HG02623 (cell line): ENCODE results near the gene MKX.

Experiments
- ATAC-seq: cut with Tn5 transposase; IDR thresholded peaks from one replicate; pipeline ENCODE4 v1.9.1; 2021; ENCODE audit warnings: moderate library complexity; ENCODE audit not compliant: unreplicated experiment

The MKX gene

DNA sequence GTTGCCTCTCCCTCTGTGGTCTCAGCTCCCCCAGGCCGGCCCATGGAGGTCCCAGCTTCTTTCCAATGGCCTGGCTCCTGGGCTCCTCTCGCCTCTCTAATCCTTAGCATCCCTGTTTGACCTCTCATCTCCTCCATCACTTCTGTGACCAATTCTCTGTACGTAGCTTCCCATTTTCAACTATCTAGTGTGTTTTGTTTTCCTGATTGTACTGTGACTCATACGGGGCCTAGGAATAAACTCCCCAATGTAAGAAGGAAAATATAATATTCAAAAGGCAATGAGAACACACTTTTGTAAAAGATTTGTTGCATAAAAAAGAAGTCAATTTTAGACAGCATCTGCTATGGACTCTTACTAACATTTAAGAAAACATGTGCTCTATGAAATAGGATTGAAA lies 90.3 kb downstream of the MKX start:
- ATAC-seq: no peak

DNA sequence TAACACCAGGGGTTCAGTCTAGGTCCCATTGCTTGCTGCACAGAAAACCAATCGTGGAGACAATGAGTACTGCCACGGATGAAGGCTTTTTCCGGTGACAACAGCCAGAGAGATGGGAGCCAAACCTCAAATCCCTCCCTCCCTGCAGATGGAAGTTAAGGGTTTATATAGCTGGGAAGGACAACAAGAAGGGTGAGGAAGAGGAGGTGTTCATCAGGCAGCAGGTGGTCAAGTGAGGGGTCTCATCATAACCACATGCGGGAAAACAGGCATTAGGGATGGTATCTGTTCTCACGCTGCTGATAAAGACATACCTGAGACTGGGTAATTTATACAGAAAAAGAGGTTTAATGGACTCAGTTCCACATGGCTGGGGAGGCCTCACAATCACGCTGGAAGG lies 91.3 kb downstream of the MKX start:
- ATAC-seq: no peak

- ATAC-seq: no peak
Measured at GRCh38 chr10:27646604-27647175, 98.9 kb downstream of the MKX start.

DNA sequence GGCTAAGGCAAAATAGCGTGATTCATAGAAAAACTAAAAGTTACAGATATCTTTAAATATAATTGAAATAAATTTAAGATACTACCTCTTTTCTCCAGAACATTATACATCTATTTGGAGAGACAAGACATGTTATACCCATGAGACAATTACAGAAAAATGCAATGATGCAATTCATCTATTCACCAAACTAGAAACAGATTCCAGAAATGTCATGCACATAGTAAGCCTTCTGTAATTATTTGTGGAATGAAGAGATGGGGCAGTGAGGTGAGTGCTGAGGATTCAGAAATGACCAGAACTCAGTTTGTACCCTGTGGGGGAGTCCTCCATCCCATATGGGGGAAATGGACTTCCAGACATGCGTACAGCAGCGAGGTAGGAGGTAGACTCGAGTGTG lies 99.4 kb downstream of the MKX start:
- ATAC-seq: no peak

- ATAC-seq: no peak
Measured at GRCh38 chr10:27644307-27644939, 101.2 kb downstream of the MKX start.

- ATAC-seq: no peak
Measured at GRCh38 chr10:27643301-27643700, 102.3 kb downstream of the MKX start.

- ATAC-seq: no peak
Measured at GRCh38 chr10:27642023-27642589, 103.5 kb downstream of the MKX start.

GRCh38 chr10:27638071-27638750 lies 107.4 kb downstream of the MKX start:
- ATAC-seq: no peak

DNA sequence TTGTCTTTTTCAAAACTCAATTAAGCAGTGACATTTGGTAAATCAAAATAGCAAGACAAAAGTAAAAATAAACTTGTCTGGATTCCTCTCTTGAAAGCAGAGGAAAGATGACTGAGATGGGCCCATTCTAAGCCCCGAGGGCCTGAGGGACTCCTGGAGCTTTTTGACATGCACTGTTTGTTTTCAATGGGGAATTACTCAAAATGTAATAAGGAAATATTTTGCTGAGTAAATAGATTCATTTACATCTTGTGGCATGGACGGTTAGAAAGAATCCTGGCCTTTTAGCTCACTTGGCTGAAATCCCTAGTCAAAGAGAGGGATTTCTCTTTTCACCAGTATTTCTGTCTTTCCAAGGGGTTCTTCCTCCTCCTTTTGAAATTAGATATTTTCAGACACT lies 108.0 kb downstream of the MKX start:
- no peak for ATAC-seq

GRCh38 chr10:27636816-27637215 lies 108.8 kb downstream of the MKX start:
- no peak for ATAC-seq

DNA sequence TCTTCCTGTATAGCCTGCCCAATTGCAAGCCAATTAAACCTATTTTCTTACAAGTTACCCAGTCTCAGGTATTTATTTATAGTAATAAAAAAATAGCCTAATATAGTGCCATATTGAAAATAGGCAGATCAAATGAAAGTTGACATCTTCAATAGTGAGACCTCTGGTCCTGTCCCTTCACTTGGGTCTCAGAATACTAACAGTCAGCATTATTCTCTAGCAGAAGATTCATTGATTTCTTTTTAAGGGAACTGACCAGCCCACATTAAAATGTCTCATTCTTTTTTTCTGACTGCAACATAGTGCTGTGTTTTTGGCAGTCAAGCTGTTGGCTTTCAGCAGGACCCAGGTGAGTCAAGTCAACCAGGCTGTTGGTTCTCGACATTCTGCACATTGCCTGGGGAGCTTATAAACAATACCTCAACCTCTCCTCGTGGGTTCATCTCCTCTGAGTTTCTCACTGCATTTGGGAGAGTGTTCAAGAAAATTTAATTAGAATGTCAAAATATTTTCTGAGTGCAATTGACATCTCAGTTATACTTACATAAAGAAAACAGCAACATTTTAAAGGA lies 109.8 kb downstream of the MKX start:
- no peak for ATAC-seq

GRCh38 chr10:27635290-27635689 lies 110.3 kb downstream of the MKX start:
- no peak for ATAC-seq

DNA sequence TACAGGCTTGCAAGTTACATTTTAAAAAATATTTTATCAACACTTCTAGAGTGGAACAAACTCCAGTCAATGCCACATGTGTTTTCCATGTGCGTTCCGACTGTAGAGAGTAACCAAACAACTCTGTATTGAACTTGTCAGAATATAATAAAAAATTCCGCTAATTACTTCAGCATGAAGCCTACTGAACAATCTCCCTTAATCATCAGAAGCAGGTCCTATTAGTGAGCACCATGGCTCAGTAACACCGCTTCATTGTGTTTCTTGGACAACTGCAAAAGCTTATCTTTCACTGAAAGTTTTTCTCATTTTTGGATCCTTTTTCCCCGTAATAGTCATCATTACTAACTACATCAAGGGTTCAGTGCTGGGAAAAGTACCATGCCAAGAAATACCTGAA lies 117.0 kb downstream of the MKX start:
- no peak for ATAC-seq

DNA sequence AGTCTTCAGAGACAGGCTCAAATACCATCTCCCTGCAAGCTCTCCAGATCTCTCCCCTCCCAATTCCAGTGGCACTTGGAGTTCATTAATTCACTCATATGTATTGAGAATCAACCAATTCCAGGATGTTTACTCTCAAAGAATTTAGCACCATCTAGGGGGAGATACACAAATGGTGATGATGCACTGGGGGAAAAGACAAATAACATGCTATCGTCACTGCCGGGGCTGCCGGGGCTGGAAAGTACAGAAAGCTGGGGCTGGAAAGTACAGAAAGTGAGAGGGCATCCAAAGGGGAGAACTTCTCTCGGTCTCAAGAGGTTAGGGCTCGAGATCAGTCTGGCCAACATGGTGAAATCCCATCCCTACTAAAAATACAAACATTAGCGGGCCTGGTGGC lies 118.7 kb downstream of the MKX start:
- no peak for ATAC-seq

GRCh38 chr10:27625452-27626211 lies 120.0 kb downstream of the MKX start:
- no peak for ATAC-seq

DNA sequence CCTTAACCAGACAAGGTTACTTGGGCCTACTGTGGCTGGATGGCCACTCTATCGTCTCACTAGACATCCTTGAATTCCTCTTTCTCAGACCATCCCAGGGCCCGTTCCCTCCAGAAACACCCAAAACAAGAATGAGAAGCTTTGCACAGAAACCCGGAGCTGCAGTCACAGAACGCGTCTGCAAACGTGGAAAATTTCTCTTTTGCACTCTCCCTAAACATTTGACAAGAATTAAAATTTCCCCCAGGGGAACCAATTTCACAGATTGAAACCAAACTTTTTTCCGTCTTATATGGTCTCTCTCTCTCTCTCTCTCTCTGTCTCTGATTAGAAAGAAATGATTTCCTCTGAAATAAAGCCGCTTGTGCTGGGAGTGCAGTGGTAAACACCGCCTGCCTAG lies 120.7 kb downstream of the MKX start:
- no peak for ATAC-seq
